Heart left ventricle (tissue), 16 donors: ENCODE results near the gene MLN. TPM values are rescaled to one million over a fixed set of nuclear protein-coding genes. Genes with fewer than 3 reads are reported as not detected.

Experiments used
- ATAC-seq, 4 donors: fragments of 200-7000 bp; cut with Tn5 transposase; one replicate each; pipeline ENCODE4 v1.9.1; 2020 to 2022; ENCODE audit warnings: moderate library complexity in 4 of 4, mild to moderate bottlenecking in 3 of 4, moderate number of reproducible peaks in 1 of 4
- DNase-seq, 5 donors: peaks; one replicate each; pipeline ENCODE4 v3.0.0-alpha.2; 2020
- H3K27ac ChIP-seq, 12 donors: fragments of 200-600 bp; sonication (generic) in 4 of 12; one replicate each; pipeline versions ENCODE4 v1.5.0 to v1.8.0; 2016 to 2022; ENCODE audit warnings: mild to moderate bottlenecking in 2 of 12
- H3K27me3 ChIP-seq, 9 donors: fragments of 200-600 bp; sonication (generic) in 2 of 9; one replicate each; pipeline versions ENCODE4 v1.5.1 to v1.8.0; 2016 to 2022; ENCODE audit warnings: mild to moderate bottlenecking in 3 of 9
- H3K36me3 ChIP-seq, 9 donors: fragments of 200-600 bp; sonication (generic) in 2 of 9; one replicate each; pipeline versions ENCODE4 v1.5.0 to v1.8.0; 2018 to 2022; ENCODE audit warnings: mild to moderate bottlenecking in 2 of 9
- H3K4me1 ChIP-seq, 12 donors: fragments of 200-600 bp; sonication (generic) in 4 of 12; one replicate each; pipeline versions ENCODE4 v1.5.0 to v1.8.0; 2016 to 2022; ENCODE audit warnings: mild to moderate bottlenecking in 3 of 12
- H3K4me3 ChIP-seq, 12 donors: fragments of 200-600 bp; sonication (generic) in 4 of 12; one replicate each; pipeline versions ENCODE4 v1.5.0 to v1.8.0; 2017 to 2022; ENCODE audit warnings: mild to moderate bottlenecking in 9 of 12, moderate library complexity in 4 of 12
- H3K9me3 ChIP-seq, 12 donors: fragments of 200-600 bp; sonication (generic) in 4 of 12; one replicate each; pipeline versions ENCODE4 v1.5.0 to v1.8.0; 2016 to 2022; ENCODE audit warnings: mild to moderate bottlenecking in 1 of 12
- CTCF ChIP-seq, 12 donors: fragments of 200-600 bp; sonication (generic) in 4 of 12; IDR thresholded peaks; one replicate each; pipeline versions ENCODE4 v1.5.0 to v1.8.0; 2018 to 2022; ENCODE audit warnings: antibody characterized with exemption in 12 of 12, mild to moderate bottlenecking in 5 of 12
- POLR2A ChIP-seq, 2 donors: fragments of 450-650 bp; IDR thresholded peaks; one replicate each; pipeline ENCODE4 v1.6.1; 2017; ENCODE audit warnings: antibody characterized with exemption in 2 of 2, mild to moderate bottlenecking in 2 of 2, moderate library complexity in 2 of 2
- WGBS, 4 donors: extraction: QIAGEN DNeasy Blood & Tissue Kit in 2 of 4; methylation state at CpG; one replicate each; pipeline versions ENCODE4 v1.1.5 to v1.1.7; 2013 to 2018; 5-methylcytosine and 5-hydroxymethylcytosine counted together
- intact Hi-C, 10 donors: fragments of 100-400 bp; cut with DNase I; formaldehyde crosslinking; loops; one replicate each; pipeline versions ENCODE4 v1.11.1 to v1.14.2; 2022
- polyA plus RNA-seq, 2 donors: library from polyadenylated mRNA; stranded (reverse); fragments of 200-250 nt; gene quantifications; one replicate each; pipeline ENCODE4 v1.2.3, GENCODE V29; 2013
- total RNA-seq, 9 donors: library from RNA; depleted of rRNA in 2 of 9; stranded (reverse); fragments of >200 nt in 2 of 9; fragmentation: NEBNext Ultra II Directional in 3 of 9; extraction: Animal tissue kit (Norgen Biotek cat#: 25700) in 3 of 9; gene quantifications; one replicate each; pipeline versions ENCODE4 v1.1.0 to v1.2.4, GENCODE V29; 2016 to 2023
- donor health status: ischemic (EF 13 %, LVEDD 7.1; RV severe dilation, severe dysfunction).
- donor health status: healthy with polysubstance abuse.
- donor health status: DM: no; HTN: yes; CAD: no.
- donor health status: DM: no; HTN: no; CAD: no.
- donor health status: ischemic (EF 25% LVEDD 6.9; RV normal size, moderate dysfunction).
- donor health status: ischemic (EF 25% LVEDD 5.7; RV mildly dilated, moderate dysfunction).
- donor health status: healthy.
- donor health status: DM: yes; HTN: yes; CAD: no.
- donor health status: ischemic (EF 35%, LVEDD 5.7; RV mildly dilated, moderate dysfunction).
- donor health status: nonischemic (EF 11% LVEDD 7.7; RV severe dilation, severe dysfunction).
- donor health status: DM: yes; HTN: yes; CAD: no.
- donor health status: PGD.
- donor health status: ischemic (EF 29% LVEDD 5.4; RV normal size, mild dysfunction).
- donor health status: nonischemic (EF 23%, LVEDD 6.1; RV moderate dilation, normal function).

MLN gene
- total and polyA plus RNA-seq, 11 donors, result not detected

DNA sequence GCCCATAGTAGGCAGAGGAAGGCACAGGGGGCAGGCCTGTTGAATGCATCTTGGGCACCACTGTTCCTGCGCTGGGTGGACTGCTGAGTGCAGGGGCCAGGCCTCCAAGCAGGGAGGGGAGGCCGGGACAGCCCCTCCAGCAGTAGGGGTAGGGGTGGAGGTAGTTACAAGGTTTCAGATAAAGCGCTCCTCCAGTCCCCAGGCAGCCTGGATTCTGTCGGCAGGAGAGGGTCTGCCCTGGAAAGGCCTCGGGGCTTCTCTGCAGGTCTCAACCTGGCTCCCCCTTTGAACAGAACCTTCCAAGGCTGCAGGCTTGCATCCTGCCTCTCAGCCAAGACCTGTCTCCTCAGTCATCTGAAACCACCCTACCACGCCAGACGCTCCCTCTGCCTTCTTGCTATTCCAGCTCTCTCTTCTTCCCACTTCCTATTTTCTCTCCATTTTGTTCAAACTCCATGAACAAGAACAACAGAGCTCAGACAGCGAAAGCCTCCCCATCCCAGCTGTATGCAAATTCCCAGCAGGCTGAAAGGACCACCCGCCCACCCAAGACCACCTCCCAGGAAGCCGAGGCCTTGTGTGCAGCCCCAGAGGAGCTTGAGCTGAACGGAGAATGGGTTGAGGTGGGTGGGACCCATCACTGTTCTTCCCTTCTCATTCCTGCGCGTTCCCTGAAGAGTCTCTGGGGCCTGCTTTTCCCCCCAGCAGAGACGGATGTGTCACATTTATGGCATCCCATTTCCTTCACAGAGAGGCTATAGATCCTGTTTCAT, 1.4 kb downstream of the MLN start:
- no peak overlapping the region for H3K4me3 ChIP-seq
- peaks cover 0 to 4% (median 0%) of the 10 kb centered on the region in 12 donors for H3K4me1 ChIP-seq
- TF ChIP-seq CTCF (IDR thresholded peaks at IDR 0.05) (no peak), POLR2A (IDR thresholded peaks at IDR 0.05) (no peak)
- WGBS, 4 donors, result 61 to 72% (median 69%) methylated on average over 11 to 14 of the region's 14 CpGs
- ATAC-seq (no peak), DNase-seq (peak in 1 of 5 donors; percentile 20)
- H3K36me3 ChIP-seq, result no peaks in the 10 kb centered on the region
- intact Hi-C loops, result no loop called here
- H3K27ac ChIP-seq, result no peak overlapping the region
- H3K9me3 ChIP-seq, result no peaks in the 10 kb centered on the region
- peaks cover 0 to 40% (median 2%) of the 10 kb centered on the region in 9 donors for H3K27me3 ChIP-seq

- Histone ChIP-seq H3K4me1 (no peaks in the 10 kb centered on the region), H3K27ac (no peak overlapping the region), H3K4me3 (no peak overlapping the region), H3K27me3 (peaks cover 0 to 48% (median 2%) of the 10 kb centered on the region in 9 donors), H3K36me3 (no peaks in the 10 kb centered on the region), H3K9me3 (no peaks in the 10 kb centered on the region)
- TF ChIP-seq POLR2A (IDR thresholded peaks at IDR 0.05) (no peak), CTCF (IDR thresholded peaks at IDR 0.05) (no peak)
- DNase-seq, result peak in 1 of 5 donors; percentile 20
- no peak for ATAC-seq
- WGBS, 4 donors, result 74 to 86% (median 78%) methylated on average over 5 of the region's 5 CpGs
- intact Hi-C loops, result no loop called here
These were observed 2.2 kb downstream of the MLN start for GRCh38 chr6:33801611-33802010.

DNA sequence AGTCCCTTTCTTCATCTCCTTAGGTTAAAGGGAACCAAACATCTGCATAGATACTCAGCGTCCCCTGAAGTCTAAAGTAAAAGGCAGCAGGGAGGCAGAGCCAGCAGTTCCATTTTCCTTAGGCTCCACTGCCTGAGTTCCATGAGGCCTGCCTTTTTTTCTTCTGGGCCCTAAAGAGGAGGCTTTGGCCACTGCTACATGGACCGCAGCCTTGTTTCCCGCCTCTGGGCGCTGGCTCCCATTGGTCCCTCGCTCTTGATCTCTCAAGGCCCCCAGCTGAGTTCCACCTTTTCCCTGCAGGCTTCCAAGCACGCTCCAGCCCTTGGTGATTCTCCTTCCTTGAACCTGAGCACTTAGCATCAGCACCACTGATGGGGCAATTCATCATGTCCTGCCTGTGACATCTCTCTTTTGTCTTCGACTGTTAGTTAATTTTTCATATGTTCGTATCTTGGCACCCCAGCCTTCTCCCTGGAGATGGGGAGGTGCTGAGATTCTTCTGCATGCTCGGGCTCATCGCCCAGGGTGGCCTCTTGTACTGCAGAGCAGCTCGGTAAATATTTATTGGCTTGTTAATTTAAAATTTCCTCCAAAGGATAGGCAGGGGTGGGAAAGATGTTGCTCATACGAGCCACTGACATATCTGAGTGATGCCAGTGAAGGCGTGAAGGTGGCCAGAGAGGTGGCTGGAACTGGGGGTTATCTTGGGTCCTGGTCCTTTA, 3.4 kb downstream of the MLN start:
- Histone ChIP-seq H3K36me3 (no peaks in the 10 kb centered on the region), H3K27me3 (peaks cover 0 to 54% (median 4%) of the 10 kb centered on the region in 9 donors), H3K9me3 (no peaks in the 10 kb centered on the region), H3K4me1 (no peaks in the 10 kb centered on the region), H3K27ac (no peak overlapping the region), H3K4me3 (no peak overlapping the region)
- peak in 1 of 5 donors; percentile 20 for DNase-seq
- 86 to 89% (median 87%) methylated on average over 13 of the region's 13 CpGs for WGBS, 4 donors
- intact Hi-C loops, result no loop called here
- TF ChIP-seq POLR2A (IDR thresholded peaks at IDR 0.05) (no peak), CTCF (IDR thresholded peaks at IDR 0.05) (no peak)
- no peak for ATAC-seq

GRCh38 chr6:33799454-33800113, 4.2 kb downstream of the MLN start:
- Histone ChIP-seq H3K36me3 (no peaks in the 10 kb centered on the region), H3K4me1 (no peaks in the 10 kb centered on the region), H3K27me3 (peaks cover 0 to 49% (median 4%) of the 10 kb centered on the region in 9 donors), H3K4me3 (no peak overlapping the region), H3K27ac (no peak overlapping the region), H3K9me3 (no peaks in the 10 kb centered on the region)
- ATAC-seq (no peak), DNase-seq (peak in 1 of 5 donors; percentile 17)
- TF ChIP-seq CTCF (IDR thresholded peaks at IDR 0.05), result no peak
- TF ChIP-seq POLR2A (IDR thresholded peaks at IDR 0.05), result no peak
- intact Hi-C loops, result no loop called here
- WGBS, 4 donors, result 45 to 52% (median 48%) methylated on average over 4 of the region's 4 CpGs
